OCI-LY7 (cell line): ENCODE measurements around the gene HERC2.

Experiments used
- EZH2phosphoT487 ChIP-seq: fragments of 200-600 bp; sonication (generic); IDR thresholded peaks from 2 replicates; pipeline ENCODE4 v1.6.1; 2018; ENCODE audit warnings: low read depth, borderline replicate concordance, mild to moderate bottlenecking, mixed run types, antibody characterized with exemption, low read length, moderate library complexity, mixed read lengths
- TF ChIP-seq, protein P1 (sequence below): fragments of 200-600 bp; sonication (generic); conservative IDR thresholded peaks from 2 replicates; pipeline ENCODE4 v1.5.1; 2014; ENCODE audit warnings: mild to moderate bottlenecking, antibody characterized with exemption, low read length, moderate library complexity, mixed read lengths

DNA sequence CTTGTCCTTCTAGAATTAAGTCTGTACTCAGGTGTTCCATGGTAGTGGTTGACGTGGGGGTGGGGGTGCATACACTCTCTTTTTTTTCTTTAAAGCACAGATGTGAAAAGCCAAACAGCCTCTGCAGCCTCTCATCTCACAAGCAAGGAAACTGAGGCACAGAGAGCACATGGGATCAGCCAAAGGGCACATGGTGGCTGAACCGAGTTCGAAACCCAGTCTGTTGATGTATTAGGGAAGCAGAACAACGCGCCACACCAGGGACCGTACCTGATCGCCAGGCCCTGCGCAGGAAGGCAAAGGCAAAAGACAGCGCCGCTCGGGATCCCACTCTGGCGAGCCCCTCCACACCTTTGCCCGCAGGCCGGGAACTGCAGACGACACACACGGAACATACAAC is 47.3 kb downstream of the HERC2 start:
- TF ChIP-seq, protein P1, sequence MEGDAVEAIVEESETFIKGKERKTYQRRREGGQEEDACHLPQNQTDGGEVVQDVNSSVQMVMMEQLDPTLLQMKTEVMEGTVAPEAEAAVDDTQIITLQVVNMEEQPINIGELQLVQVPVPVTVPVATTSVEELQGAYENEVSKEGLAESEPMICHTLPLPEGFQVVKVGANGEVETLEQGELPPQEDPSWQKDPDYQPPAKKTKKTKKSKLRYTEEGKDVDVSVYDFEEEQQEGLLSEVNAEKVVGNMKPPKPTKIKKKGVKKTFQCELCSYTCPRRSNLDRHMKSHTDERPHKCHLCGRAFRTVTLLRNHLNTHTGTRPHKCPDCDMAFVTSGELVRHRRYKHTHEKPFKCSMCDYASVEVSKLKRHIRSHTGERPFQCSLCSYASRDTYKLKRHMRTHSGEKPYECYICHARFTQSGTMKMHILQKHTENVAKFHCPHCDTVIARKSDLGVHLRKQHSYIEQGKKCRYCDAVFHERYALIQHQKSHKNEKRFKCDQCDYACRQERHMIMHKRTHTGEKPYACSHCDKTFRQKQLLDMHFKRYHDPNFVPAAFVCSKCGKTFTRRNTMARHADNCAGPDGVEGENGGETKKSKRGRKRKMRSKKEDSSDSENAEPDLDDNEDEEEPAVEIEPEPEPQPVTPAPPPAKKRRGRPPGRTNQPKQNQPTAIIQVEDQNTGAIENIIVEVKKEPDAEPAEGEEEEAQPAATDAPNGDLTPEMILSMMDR = no peak
- TF ChIP-seq EZH2phosphoT487 = no peak
